Stimulated activated CD4-positive, alpha-beta T cell treated with anti-CD3 and anti-CD28 coated beads, Interleukin-12 subunit alpha, Interleukin-12 subunit beta, amount 100 ng/mL, for 4 hours (primary cell): Measurements from ENCODE around the gene GRIN2D.

Source experiments
- DNase-seq: peaks from one replicate; pipeline ENCODE4 v3.0.0-alpha.2; 2020

The GRIN2D gene

GRCh38 chr19:48443256-48443655, 49.8 kb downstream of the GRIN2D start:
- DNase-seq: no peak
